Endothelial cell (in vitro differentiated cells): ENCODE results near the gene ARHGEF4. TPM values are rescaled to one million over a fixed set of nuclear protein-coding genes. Genes with fewer than 3 reads are reported as not detected.

Experiments
- DNase-seq: peaks from one replicate; pipeline ENCODE4 v3.0.0; 2021; ENCODE audit warnings: low spot score
- H3K27ac Mint-ChIP-seq: one replicate; pipeline ENCODE4 v1.8.0; 2021; ENCODE audit warnings: mixed read lengths, inconsistent platforms; ENCODE audit not compliant: unreplicated experiment
- H3K27me3 Mint-ChIP-seq: one replicate; pipeline ENCODE4 v1.8.0; 2021; ENCODE audit warnings: mild to moderate bottlenecking, moderate library complexity, mixed read lengths, inconsistent platforms; ENCODE audit not compliant: unreplicated experiment
- H3K36me3 Mint-ChIP-seq: one replicate; pipeline ENCODE4 v1.8.0; 2021; ENCODE audit warnings: mild to moderate bottlenecking, low read depth, mixed read lengths, inconsistent platforms; ENCODE audit not compliant: unreplicated experiment
- H3K4me1 Mint-ChIP-seq: one replicate; pipeline ENCODE4 v1.8.0; 2021; ENCODE audit warnings: mild to moderate bottlenecking, mixed read lengths, inconsistent platforms; ENCODE audit not compliant: unreplicated experiment
- H3K4me3 Mint-ChIP-seq: one replicate; pipeline ENCODE4 v1.8.0; 2021; ENCODE audit warnings: mild to moderate bottlenecking, mixed read lengths, inconsistent platforms; ENCODE audit not compliant: unreplicated experiment
- H3K9me3 Mint-ChIP-seq: one replicate; pipeline ENCODE4 v1.8.0; 2021; ENCODE audit warnings: mixed read lengths, inconsistent platforms; ENCODE audit not compliant: unreplicated experiment
- CTCF ChIP-seq: fragments of 200-600 bp; sonication (generic); IDR thresholded peaks from one replicate; pipeline ENCODE4 v1.5.0; 2021; ENCODE audit warnings: antibody characterized with exemption; ENCODE audit not compliant: unreplicated experiment
- total RNA-seq: library from RNA; stranded (reverse); fragmentation: NEBNext Ultra II Directional; extraction: Animal tissue kit (Norgen Biotek cat#: 25700); gene quantifications from one replicate; pipeline ENCODE4 v1.2.1, GENCODE V29; 2021; ENCODE audit not compliant: unreplicated experiment

The ARHGEF4 gene
- total RNA-seq, 1 donor from 2014 or later, result 10.3 TPM

- Mint-ChIP-seq H3K36me3 (no peaks in the 10 kb centered on the region), H3K27ac (no peak overlapping the region), H3K4me1 (peaks cover 3% of the 10 kb centered on the region), H3K4me3 (no peak overlapping the region), H3K27me3 (peaks cover 2% of the 10 kb centered on the region), H3K9me3 (no peaks in the 10 kb centered on the region)
- no peak for DNase-seq
- no peak for TF ChIP-seq CTCF
These were observed 41.3 kb upstream of the ARHGEF4 start for GRCh38 chr2:130795431-130795830.

GRCh38 chr2:130796290-130796689 is 40.4 kb upstream of the ARHGEF4 start:
- Mint-ChIP-seq H3K4me3 (no peak overlapping the region), H3K9me3 (no peaks in the 10 kb centered on the region)

DNA sequence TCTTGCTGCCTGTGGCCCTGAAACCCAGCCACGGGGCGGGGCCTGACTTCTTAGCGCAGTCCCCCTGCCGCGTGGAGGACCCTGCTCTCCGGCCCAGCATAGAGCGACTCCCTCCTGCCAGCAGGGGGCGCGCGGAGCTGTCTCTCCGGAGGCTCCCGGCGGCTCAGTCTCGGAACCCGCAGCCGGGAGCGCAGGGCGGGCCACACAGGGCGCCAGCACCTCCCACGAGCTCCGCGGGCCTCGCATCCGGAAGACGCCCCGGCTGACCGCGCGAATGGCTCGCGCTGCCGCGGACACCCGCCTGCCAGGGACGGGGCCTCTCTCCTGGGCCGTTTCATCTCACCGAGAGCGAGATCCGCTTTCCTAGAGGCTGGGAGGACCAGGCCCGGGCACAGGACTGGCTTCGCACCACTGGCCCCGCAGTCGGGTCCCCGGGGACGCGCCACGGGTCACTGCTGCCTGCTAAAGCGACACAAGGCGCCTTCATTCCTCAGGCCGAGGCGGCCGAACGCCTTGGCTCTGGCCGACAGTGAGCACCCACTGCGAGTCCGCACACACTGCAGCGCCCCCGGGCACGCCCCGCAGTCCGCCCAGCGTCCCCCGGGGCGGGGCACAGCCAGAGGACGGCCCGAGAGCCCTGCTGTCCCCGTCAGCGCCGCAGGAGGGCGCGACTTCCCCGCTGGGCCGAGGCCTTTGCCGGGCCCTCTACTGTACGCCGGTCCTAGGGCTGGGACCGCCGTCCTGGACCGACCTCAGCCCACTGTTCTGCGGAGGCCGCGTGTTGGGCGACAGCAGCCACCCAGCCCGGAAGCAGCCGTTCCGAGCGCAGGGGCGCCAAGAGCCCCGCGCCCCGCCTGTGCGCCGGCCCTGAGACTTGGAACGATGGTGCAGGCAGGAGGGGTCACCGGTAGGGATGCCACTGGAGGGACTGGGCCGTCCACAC is 39.0 kb upstream of the ARHGEF4 start:
- Mint-ChIP-seq H3K9me3 (no peaks in the 10 kb centered on the region), H3K27me3 (no peaks in the 10 kb centered on the region), H3K4me3 (peak overlapping the region; percentile 59), H3K36me3 (no peaks in the 10 kb centered on the region), H3K27ac (no peak overlapping the region), H3K4me1 (peaks cover 3% of the 10 kb centered on the region)
- DNase-seq, result peak; percentile 98
- TF ChIP-seq CTCF, result peak; percentile 85

More at GRCh38 chr2:130796290-130796689, 40.4 kb upstream of the ARHGEF4 start:
- Mint-ChIP-seq H3K27me3 (peaks cover 2% of the 10 kb centered on the region), H3K27ac (no peak overlapping the region), H3K4me1 (peaks cover 3% of the 10 kb centered on the region), H3K36me3 (no peaks in the 10 kb centered on the region)
- no peak for TF ChIP-seq CTCF
- DNase-seq, result no peak

- Mint-ChIP-seq H3K4me1 (peaks cover 3% of the 10 kb centered on the region), H3K27me3 (no peaks in the 10 kb centered on the region), H3K4me3 (no peak overlapping the region), H3K27ac (no peak overlapping the region), H3K9me3 (no peaks in the 10 kb centered on the region), H3K36me3 (no peaks in the 10 kb centered on the region)
- peak; percentile 16 for DNase-seq
- no peak for TF ChIP-seq CTCF
These were observed 38.1 kb upstream of the ARHGEF4 start for GRCh38 chr2:130798472-130799218.
